GDM1 (cell line): Measurements from ENCODE around the gene FAM209B.
"Not testable (repeated sequence)": the region's sequence is repeated elsewhere in the genome, so short reads cannot be mapped to it uniquely, and the experiment has no call there.

Experiments used
- DNase-seq: peaks from one replicate; lab custom pipeline; 2025; lab: John Stamatoyannopoulos, UW

Gene FAM209B

GRCh38 chr20:56540415-56540814, 7.4 kb downstream of the FAM209B start:
- no peak for DNase-seq

GRCh38 chr20:56542489-56543030, 9.5 kb downstream of the FAM209B start:
- DNase-seq: no peak

- DNase-seq: no peak
Measured at GRCh38 chr20:56551571-56551970, 18.5 kb downstream of the FAM209B start.

- DNase-seq: no peak
Measured at GRCh38 chr20:56552911-56553629, 20.0 kb downstream of the FAM209B start.

- DNase-seq: peak; percentile 12
Measured at GRCh38 chr20:56554869-56555268, 21.8 kb downstream of the FAM209B start.

- DNase-seq: no peak
Measured at GRCh38 chr20:56558968-56559367, 25.9 kb downstream of the FAM209B start.

GRCh38 chr20:56564526-56564925, 31.5 kb downstream of the FAM209B start:
- DNase-seq: not testable (repeated sequence)

- no peak for DNase-seq
Measured at GRCh38 chr20:56565511-56565910, 32.5 kb downstream of the FAM209B start.

- DNase-seq: no peak
Measured at GRCh38 chr20:56566621-56567020, 33.6 kb downstream of the FAM209B start.

GRCh38 chr20:56570832-56571231, 37.8 kb downstream of the FAM209B start:
- no peak for DNase-seq

GRCh38 chr20:56572172-56572571, 39.1 kb downstream of the FAM209B start:
- no peak for DNase-seq

- DNase-seq: no peak
Measured at GRCh38 chr20:56573986-56574385, 40.9 kb downstream of the FAM209B start.

GRCh38 chr20:56574531-56575142, 41.6 kb downstream of the FAM209B start:
- DNase-seq: no peak

GRCh38 chr20:56575157-56575556, 42.1 kb downstream of the FAM209B start:
- no peak for DNase-seq

- no peak for DNase-seq
Measured at GRCh38 chr20:56575961-56576360, 42.9 kb downstream of the FAM209B start.

GRCh38 chr20:56579301-56579710, 46.3 kb downstream of the FAM209B start:
- no peak for DNase-seq

GRCh38 chr20:56580226-56580625, 47.2 kb downstream of the FAM209B start:
- no peak for DNase-seq

GRCh38 chr20:56581701-56582100, 48.7 kb downstream of the FAM209B start:
- DNase-seq: no peak

- peak; percentile 30 for DNase-seq
Measured at GRCh38 chr20:56582542-56582941, 49.5 kb downstream of the FAM209B start.

GRCh38 chr20:56584916-56585315, 51.9 kb downstream of the FAM209B start:
- DNase-seq: no peak
